Tibial nerve (tissue), 4 donors: ENCODE data around the gene DHDH.

Experiments
- CTCF ChIP-seq, 5 experiments: fragments of 200-600 bp in 3 of 5; fragments of 450-650 bp in 2 of 5; sonication (generic) in 3 of 5; IDR thresholded peaks; one replicate each; pipeline ENCODE4 v1.5.1; 2016 to 2019; ENCODE audit warnings: antibody characterized with exemption in 5 of 5, mild to moderate bottlenecking in 3 of 5, moderate library complexity in 2 of 5
- EP300 ChIP-seq, 2 donors: sonication (generic); formaldehyde crosslinking; IDR thresholded peaks; one replicate each; pipeline ENCODE4 v1.6.1; 2017; ENCODE audit warnings: antibody characterized with exemption in 2 of 2, mild to moderate bottlenecking in 1 of 2
- POLR2A ChIP-seq, 2 donors: fragments of 450-650 bp; IDR thresholded peaks; one replicate each; pipeline ENCODE4 v1.6.1; 2017; ENCODE audit warnings: antibody characterized with exemption in 2 of 2, mild to moderate bottlenecking in 2 of 2, moderate library complexity in 2 of 2

- TF ChIP-seq CTCF (IDR thresholded peaks at IDR 0.05) (no peak), POLR2A (IDR thresholded peaks at IDR 0.05) (no peak), EP300 (IDR thresholded peaks at IDR 0.05) (no peak)
Observed at GRCh38 chr19:48918801-48919247, 14.7 kb upstream of the DHDH start.
